CD4-positive, CD25-positive, alpha-beta regulatory T cell (primary cell): Measurements from ENCODE around the gene ATP6V0E1. TPM values are rescaled to one million over a fixed set of nuclear protein-coding genes. Genes with fewer than 3 reads are reported as not detected.
"Not testable (repeated sequence)": the region's sequence is repeated elsewhere in the genome, so short reads cannot be mapped to it uniquely, and the experiment has no call there.

Experiments
- ATAC-seq, 2 donors: fragments of 150-1000 bp; cut with Tn5 transposase; one replicate each; pipeline ENCODE4 v1.10.0; 2021; ENCODE audit warnings: low read depth in 2 of 2, moderate number of reproducible peaks in 2 of 2, moderate library complexity in 1 of 2
- DNase-seq, 3 donors: peaks; one replicate each; pipeline versions ENCODE4 v3.0.0 to v3.0.0-alpha.2; 2012 to 2022; ENCODE audit warnings: mixed read lengths in 1 of 3
- H3K27ac ChIP-seq: one replicate; pipeline ENCODE4 v1.7.0; 2013; ENCODE audit warnings: mild to moderate bottlenecking, low read length; ENCODE audit not compliant: insufficient read depth, poor library complexity, severe bottlenecking
- H3K27me3 ChIP-seq: one replicate; pipeline ENCODE4 v1.7.0; 2013; ENCODE audit warnings: low read length; ENCODE audit not compliant: control insufficient read depth, insufficient read depth
- H3K36me3 ChIP-seq: one replicate; pipeline ENCODE4 v1.7.0; 2013; ENCODE audit warnings: mild to moderate bottlenecking, low read length, moderate library complexity; ENCODE audit not compliant: control insufficient read depth, insufficient read depth
- H3K4me1 ChIP-seq: 2 replicates; pipeline ENCODE4 v1.7.0; 2013; ENCODE audit warnings: mild to moderate bottlenecking, low read length; ENCODE audit not compliant: insufficient read depth, control insufficient read depth, poor library complexity, severe bottlenecking
- H3K4me3 ChIP-seq: one replicate; pipeline ENCODE4 v1.7.0; 2013; ENCODE audit warnings: low read depth, mild to moderate bottlenecking, low read length, moderate library complexity
- H3K9me3 ChIP-seq, 2 experiments: 1 replicate in 1 of 2; 2 replicates in 1 of 2; pipeline ENCODE4 v1.7.0; 2013; ENCODE audit warnings: low read length in 2 of 2, mild to moderate bottlenecking in 1 of 2, moderate library complexity in 1 of 2; ENCODE audit not compliant: control insufficient read depth in 2 of 2
- H3K27ac Mint-ChIP-seq, 3 donors: one replicate each; pipeline ENCODE4 v1.8.0; 2020 to 2022; ENCODE audit warnings: mild to moderate bottlenecking in 3 of 3, mixed read lengths in 3 of 3, moderate library complexity in 2 of 3
- H3K27me3 Mint-ChIP-seq: one replicate; pipeline ENCODE4 v1.8.0; 2022; ENCODE audit warnings: mild to moderate bottlenecking, mixed read lengths
- H3K36me3 Mint-ChIP-seq: one replicate; pipeline ENCODE4 v1.8.0; 2020; ENCODE audit warnings: mixed read lengths
- H3K4me1 Mint-ChIP-seq, 4 donors: one replicate each; pipeline ENCODE4 v1.8.0; 2020 to 2022; ENCODE audit warnings: mixed read lengths in 4 of 4, mild to moderate bottlenecking in 1 of 4
- H3K4me3 Mint-ChIP-seq, 4 donors: one replicate each; pipeline ENCODE4 v1.8.0; 2020 to 2022; ENCODE audit warnings: mild to moderate bottlenecking in 4 of 4, mixed read lengths in 4 of 4, moderate library complexity in 3 of 4
- H3K9me3 Mint-ChIP-seq, 7 donors: one replicate each; pipeline ENCODE4 v1.8.0; 2020 to 2022; ENCODE audit warnings: mixed read lengths in 7 of 7, mild to moderate bottlenecking in 3 of 7, moderate library complexity in 2 of 7
- polyA plus RNA-seq, 4 donors: library from polyadenylated mRNA; unstranded; fragments of 300-500 nt; fragmentation: Illumina TruSeq; gene quantifications; one replicate each; pipeline ENCODE4 v1.2.3, GENCODE V29; 2021
- total RNA-seq: library from RNA; stranded (reverse); gene quantifications from one replicate; pipeline ENCODE4 v1.2.3, GENCODE V29; 2022

Gene ATP6V0E1
- total and polyA plus RNA-seq, 5 donors from 2014 or later: 106 to 691 (median 499) TPM

DNA sequence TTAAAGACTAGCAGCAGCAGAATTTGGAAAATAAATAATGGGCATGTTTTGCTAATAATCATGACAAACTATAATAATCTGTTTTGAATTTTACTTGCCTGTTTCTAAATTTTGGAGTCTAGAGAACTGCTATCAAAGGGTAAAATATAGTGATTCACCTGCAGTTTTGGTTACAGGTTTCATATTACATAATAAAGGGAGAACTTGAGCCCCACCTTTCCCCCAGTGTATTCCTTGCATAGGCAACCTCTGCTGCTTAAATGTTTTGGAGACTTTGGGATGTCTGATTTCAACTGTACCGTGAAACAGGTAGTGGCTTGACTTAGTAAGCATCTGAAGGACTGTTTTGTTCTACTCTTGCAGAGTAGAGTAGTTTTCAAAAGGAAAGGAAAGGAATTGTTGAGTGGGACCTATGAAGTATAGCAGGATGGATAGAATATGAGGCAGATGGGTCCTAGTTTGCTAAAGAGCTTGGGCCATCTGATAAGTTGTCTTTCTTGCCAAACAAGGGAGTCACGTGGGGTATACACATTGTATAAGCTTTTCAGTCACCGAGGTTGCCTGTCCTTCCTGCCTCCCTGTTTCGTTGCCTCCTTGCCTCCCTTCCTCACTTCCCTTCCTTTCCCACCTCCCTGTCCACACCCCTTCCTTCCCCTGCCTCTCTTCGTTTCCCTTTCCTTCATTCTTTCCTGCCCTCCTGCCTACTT lies 91.7 kb downstream of the ATP6V0E1 start:
- H3K27me3 ChIP-seq: no peaks in the 10 kb centered on the region
- H3K9me3 ChIP-seq: no peaks in the 10 kb centered on the region
- no peak overlapping the region for H3K27ac ChIP-seq
- H3K4me3 ChIP-seq: no peak overlapping the region
- peaks cover 0 to 1% (median 0%) of the 10 kb centered on the region in 7 donors for H3K9me3 Mint-ChIP-seq
- no peak for DNase-seq
- peaks cover 7% of the 10 kb centered on the region for H3K36me3 ChIP-seq
- H3K4me3 Mint-ChIP-seq: no peak overlapping the region
- peaks cover 5% of the 10 kb centered on the region for H3K4me1 ChIP-seq
- no peak for ATAC-seq
- no peaks in the 10 kb centered on the region for H3K27me3 Mint-ChIP-seq
- peaks cover 40 to 78% (median 42%) of the 10 kb centered on the region in 4 donors for H3K4me1 Mint-ChIP-seq
- no peak overlapping the region for H3K27ac Mint-ChIP-seq
- peaks cover 29% of the 10 kb centered on the region for H3K36me3 Mint-ChIP-seq

DNA sequence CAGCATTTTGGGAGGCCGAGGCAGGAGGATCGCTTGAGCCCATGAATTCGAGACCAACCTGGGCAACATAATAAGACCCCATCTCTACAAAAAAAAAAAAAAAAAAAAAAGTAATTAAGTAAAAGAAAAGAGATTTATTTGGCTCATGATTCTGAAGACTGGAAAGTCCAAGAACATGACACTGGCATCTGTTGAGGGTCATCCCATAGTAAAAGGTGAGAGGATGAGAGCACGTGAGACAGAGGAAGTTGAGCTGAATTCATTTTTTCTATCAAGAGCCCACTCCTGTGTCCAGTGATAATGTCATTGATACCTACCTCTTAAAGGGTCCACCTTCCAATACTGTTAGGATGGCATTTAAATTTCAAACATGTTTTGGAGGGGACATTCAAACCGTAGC lies 92.4 kb downstream of the ATP6V0E1 start:
- ATAC-seq (no peak), DNase-seq (no peak)
- no peak overlapping the region for H3K27ac Mint-ChIP-seq
- H3K36me3 Mint-ChIP-seq: peaks cover 30% of the 10 kb centered on the region
- Histone ChIP-seq H3K4me3 (no peak overlapping the region), H3K9me3 (no peaks in the 10 kb centered on the region), H3K4me1 (peaks cover 5% of the 10 kb centered on the region), H3K36me3 (peaks cover 14% of the 10 kb centered on the region), H3K27ac (no peak overlapping the region), H3K27me3 (no peaks in the 10 kb centered on the region)
- no peak overlapping the region for H3K4me3 Mint-ChIP-seq
- peaks cover 38 to 77% (median 44%) of the 10 kb centered on the region in 4 donors for H3K4me1 Mint-ChIP-seq
- H3K27me3 Mint-ChIP-seq: no peaks in the 10 kb centered on the region
- peaks cover 0 to 1% (median 0%) of the 10 kb centered on the region in 7 donors for H3K9me3 Mint-ChIP-seq

DNA sequence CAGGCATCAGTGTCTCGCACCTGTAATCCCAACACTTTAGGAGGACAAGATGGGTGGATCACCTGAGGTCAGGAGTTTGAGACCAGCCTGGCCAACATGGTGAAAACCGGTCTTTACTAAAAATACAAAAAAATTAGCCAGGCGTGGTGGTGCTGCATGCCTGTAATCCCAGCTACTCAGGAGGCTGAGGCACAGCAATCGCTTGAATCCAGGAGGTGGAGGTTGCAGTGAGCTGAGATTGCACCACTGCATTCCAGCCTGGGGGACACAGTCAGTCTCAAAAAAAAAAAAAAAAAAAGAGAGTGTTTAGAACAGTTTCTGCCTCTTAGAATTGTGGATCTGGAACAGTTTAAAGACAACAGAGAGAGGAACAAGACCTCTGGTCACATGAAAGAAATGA lies 92.9 kb downstream of the ATP6V0E1 start:
- H3K27ac Mint-ChIP-seq, H3K4me1 ChIP-seq, ATAC-seq, H3K4me3 Mint-ChIP-seq, H3K4me3 ChIP-seq, DNase-seq, H3K27me3 ChIP-seq, H3K27ac ChIP-seq, H3K9me3 ChIP-seq, H3K9me3 Mint-ChIP-seq, H3K27me3 Mint-ChIP-seq: not testable (repeated sequence)
- peaks cover 37 to 77% (median 44%) of the 10 kb centered on the region in 4 donors for H3K4me1 Mint-ChIP-seq
- peaks cover 34% of the 10 kb centered on the region for H3K36me3 Mint-ChIP-seq
- peaks cover 19% of the 10 kb centered on the region for H3K36me3 ChIP-seq

DNA sequence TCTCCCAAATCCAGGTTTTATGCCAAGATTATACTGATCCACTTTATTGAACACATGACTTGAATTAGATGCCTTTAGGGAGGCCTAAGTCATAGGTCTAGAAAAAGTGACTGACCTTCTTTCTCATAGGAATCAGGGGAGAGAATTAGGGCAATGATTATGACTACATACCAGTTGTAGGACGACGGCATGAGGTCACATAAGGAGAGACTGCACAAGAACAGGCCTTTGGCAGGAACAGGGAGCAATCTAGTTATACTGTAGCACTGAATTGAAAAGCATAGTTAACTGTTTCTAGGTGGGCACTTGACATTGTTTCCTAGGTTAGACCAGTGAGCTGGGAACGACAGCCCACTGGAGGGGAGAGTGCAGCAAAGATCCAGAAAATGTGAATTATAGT lies 95.3 kb downstream of the ATP6V0E1 start:
- Mint-ChIP-seq H3K4me1 (peaks cover 32 to 70% (median 40%) of the 10 kb centered on the region in 4 donors), H3K27me3 (no peaks in the 10 kb centered on the region), H3K9me3 (peaks cover 0 to 1% (median 0%) of the 10 kb centered on the region in 7 donors), H3K36me3 (peaks cover 38% of the 10 kb centered on the region), H3K27ac (peak overlapping the region in 2 of 3 donors; percentile 27 to 69), H3K4me3 (peak overlapping the region in 1 of 4 donors; percentile 14)
- H3K27ac ChIP-seq: no peak overlapping the region
- ATAC-seq (no peak), DNase-seq (no peak)
- H3K4me1 ChIP-seq: peaks cover 5% of the 10 kb centered on the region
- H3K27me3 ChIP-seq: no peaks in the 10 kb centered on the region
- no peak overlapping the region for H3K4me3 ChIP-seq
- H3K9me3 ChIP-seq: no peaks in the 10 kb centered on the region
- H3K36me3 ChIP-seq: peaks cover 31% of the 10 kb centered on the region

Other genes with a start within 250 kb of the ATP6V0E1 start
- 2,095 TPM for gene DUSP1, start 212.6 kb upstream of the ATP6V0E1 start, total RNA-seq
- 100 to 1,000 TPM; 298 to 551 (median 412) TPM for gene DUSP1, start 212.6 kb upstream of the ATP6V0E1 start, polyA plus RNA-seq
- gene ERGIC1, start 149.5 kb upstream of the ATP6V0E1 start, total RNA-seq: 58.4 TPM
- gene ERGIC1, start 149.5 kb upstream of the ATP6V0E1 start, polyA plus RNA-seq: 10 to 100 TPM; 15.7 to 20.2 (median 18.4) TPM
- 12.9 TPM for gene RPL26L1, start 24.3 kb upstream of the ATP6V0E1 start, total RNA-seq
- 10 to 100 TPM; 38.9 to 51.6 (median 48.9) TPM for gene RPL26L1, start 24.3 kb upstream of the ATP6V0E1 start, polyA plus RNA-seq
- gene CREBRF, start 72.6 kb downstream of the ATP6V0E1 start, total RNA-seq: 126 TPM
- gene CREBRF, start 72.6 kb downstream of the ATP6V0E1 start, polyA plus RNA-seq: 10 to 100 TPM; 59.5 to 69.2 (median 65.1) TPM
- 30.2 TPM for gene BNIP1, start 160.8 kb downstream of the ATP6V0E1 start, total RNA-seq
- 10 to 100 TPM; 16.0 to 19.8 (median 18.6) TPM for gene BNIP1, start 160.8 kb downstream of the ATP6V0E1 start, polyA plus RNA-seq